OCI-LY3 (cell line): Measurements from ENCODE around the gene KCNIP1.
"Not testable (repeated sequence)": the region's sequence is repeated elsewhere in the genome, so short reads cannot be mapped to it uniquely, and the experiment has no call there.

ENCODE experiments used
- EZH2phosphoT487 ChIP-seq: fragments of 200-600 bp; shearing (Covaris generic); IDR thresholded peaks from 2 replicates; pipeline ENCODE4 v1.6.1; 2018; ENCODE audit warnings: antibody characterized with exemption, mixed run types, low read depth
- TF ChIP-seq, protein P1 (sequence below): fragments of 200-600, 300-600 bp; sonication (generic); IDR thresholded peaks from 2 replicates; pipeline ENCODE4 v1.5.1; 2014; ENCODE audit warnings: antibody characterized with exemption, low read length, low read depth

DNA sequence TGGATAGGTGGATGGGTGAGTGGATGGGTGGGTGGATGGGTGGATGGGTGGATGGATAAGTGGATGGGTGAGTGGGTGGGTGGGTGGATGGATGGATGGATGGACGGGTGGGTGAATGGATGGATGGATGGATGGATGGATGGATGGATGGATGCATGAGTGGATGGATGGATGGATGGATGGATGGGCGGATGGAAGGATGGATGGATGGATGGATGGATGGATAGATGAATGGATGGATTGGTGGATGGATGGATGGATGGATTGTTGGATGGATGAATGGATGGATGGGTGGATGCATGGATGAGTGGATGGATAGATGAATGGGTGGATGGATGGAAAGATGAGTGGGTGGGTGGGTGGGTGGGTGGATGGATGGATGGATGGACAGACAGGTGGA is 250.7 kb downstream of the KCNIP1 start:
- TF ChIP-seq, protein P1, sequence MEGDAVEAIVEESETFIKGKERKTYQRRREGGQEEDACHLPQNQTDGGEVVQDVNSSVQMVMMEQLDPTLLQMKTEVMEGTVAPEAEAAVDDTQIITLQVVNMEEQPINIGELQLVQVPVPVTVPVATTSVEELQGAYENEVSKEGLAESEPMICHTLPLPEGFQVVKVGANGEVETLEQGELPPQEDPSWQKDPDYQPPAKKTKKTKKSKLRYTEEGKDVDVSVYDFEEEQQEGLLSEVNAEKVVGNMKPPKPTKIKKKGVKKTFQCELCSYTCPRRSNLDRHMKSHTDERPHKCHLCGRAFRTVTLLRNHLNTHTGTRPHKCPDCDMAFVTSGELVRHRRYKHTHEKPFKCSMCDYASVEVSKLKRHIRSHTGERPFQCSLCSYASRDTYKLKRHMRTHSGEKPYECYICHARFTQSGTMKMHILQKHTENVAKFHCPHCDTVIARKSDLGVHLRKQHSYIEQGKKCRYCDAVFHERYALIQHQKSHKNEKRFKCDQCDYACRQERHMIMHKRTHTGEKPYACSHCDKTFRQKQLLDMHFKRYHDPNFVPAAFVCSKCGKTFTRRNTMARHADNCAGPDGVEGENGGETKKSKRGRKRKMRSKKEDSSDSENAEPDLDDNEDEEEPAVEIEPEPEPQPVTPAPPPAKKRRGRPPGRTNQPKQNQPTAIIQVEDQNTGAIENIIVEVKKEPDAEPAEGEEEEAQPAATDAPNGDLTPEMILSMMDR = not testable (repeated sequence)
- TF ChIP-seq EZH2phosphoT487 = not testable (repeated sequence)
